HEK293 (cell line): ENCODE results near the gene PTPRK.

ENCODE experiments used
- CTCF ChIA-PET: fragments of 350-600 bp; formaldehyde crosslinking; extraction: SDS; loops from one replicate; lab custom pipeline; 2021; ENCODE audit warnings: antibody characterized with exemption; lab: Yijun Ruan, JAX
- POLR2A ChIA-PET: fragments of 300-600 bp; formaldehyde crosslinking; extraction: SDS; loops from one replicate; lab custom pipeline; 2020; ENCODE audit warnings: antibody characterized with exemption, inconsistent platforms; lab: Yijun Ruan, JAX
- H3K27ac ChIP-seq: fragments of 200-500 bp; sonication (Bioruptor generic); 2 replicates; pipeline ENCODE4 v1.5.1; 2014; ENCODE audit warnings: low read depth, low read length, control low read depth, inconsistent platforms; ENCODE audit errors: extremely low read depth
- H3K36me3 ChIP-seq, 2 experiments: fragments of 200-500 bp in 1 of 2; sonication (Bioruptor generic) in 1 of 2; 1 replicate in 1 of 2; 2 replicates in 1 of 2; pipeline ENCODE4 v1.5.1; 2014 to 2017; ENCODE audit warnings: inconsistent platforms in 2 of 2, low read length in 2 of 2; ENCODE audit not compliant: control insufficient read depth in 2 of 2, insufficient read depth in 1 of 2
- H3K4me1 ChIP-seq: fragments of 200-500 bp; sonication (Bioruptor generic); 2 replicates; pipeline ENCODE4 v1.5.1; 2014; ENCODE audit warnings: mild to moderate bottlenecking, low read length, inconsistent platforms; ENCODE audit not compliant: control insufficient read depth, insufficient read depth
- H3K4me3 ChIP-seq: 2 replicates; pipeline ENCODE4 v1.5.1; 2011; ENCODE audit warnings: low read depth, mild to moderate bottlenecking, control low read depth, low read length, moderate library complexity
- H3K9me3 ChIP-seq: fragments of 200-500 bp; sonication (Bioruptor generic); 2 replicates; pipeline ENCODE4 v1.5.1; 2014; ENCODE audit warnings: low read depth, low read length, inconsistent platforms; ENCODE audit not compliant: control insufficient read depth, insufficient read depth
- CTCF ChIP-seq: fragments of 450-650 bp; formaldehyde crosslinking; IDR thresholded peaks from 2 replicates; pipeline ENCODE4 v1.5.1; 2016; ENCODE audit warnings: missing biosample characterization, missing genetic modification characterization
- MEIS1 ChIP-seq: sonication (generic); formaldehyde crosslinking; IDR thresholded peaks from 2 replicates; pipeline ENCODE4 v1.8.1; 2022; ENCODE audit warnings: missing genetic modification reagents, mild to moderate bottlenecking, borderline replicate concordance
- ZBTB21 ChIP-seq: fragments of 450-650 bp; formaldehyde crosslinking; IDR thresholded peaks from 2 replicates; pipeline ENCODE4 v1.5.1; 2017; ENCODE audit warnings: missing biosample characterization, missing genetic modification characterization
- ZBTB49 ChIP-seq: fragments of 450-650 bp; formaldehyde crosslinking; IDR thresholded peaks from 2 replicates; pipeline ENCODE4 v1.5.1; 2016; ENCODE audit warnings: missing biosample characterization, missing genetic modification characterization, low read depth
- ZFP69B ChIP-seq: fragments of 450-650 bp; formaldehyde crosslinking; IDR thresholded peaks from 2 replicates; pipeline ENCODE4 v1.5.1; 2016; ENCODE audit warnings: missing biosample characterization, missing genetic modification characterization
- ZIC2 ChIP-seq: fragments of 450-650 bp; formaldehyde crosslinking; IDR thresholded peaks from 2 replicates; pipeline ENCODE4 v1.5.1; 2016; ENCODE audit warnings: missing biosample characterization, missing genetic modification characterization
- ZNF121 ChIP-seq: fragments of 450-650 bp; formaldehyde crosslinking; IDR thresholded peaks from 2 replicates; pipeline ENCODE4 v1.5.1; 2016; ENCODE audit warnings: missing biosample characterization, missing genetic modification characterization
- ZNF146 ChIP-seq: fragments of 450-650 bp; formaldehyde crosslinking; IDR thresholded peaks from 2 replicates; pipeline ENCODE4 v1.5.1; 2016; ENCODE audit warnings: missing biosample characterization, missing genetic modification characterization
- ZNF302 ChIP-seq: fragments of 450-650 bp; formaldehyde crosslinking; IDR thresholded peaks from 2 replicates; pipeline ENCODE4 v1.5.1; 2016; ENCODE audit warnings: missing biosample characterization, missing genetic modification characterization, low read depth
- ZNF311 ChIP-seq: fragments of 450-650 bp; formaldehyde crosslinking; IDR thresholded peaks from 2 replicates; pipeline ENCODE4 v1.5.1; 2017; ENCODE audit warnings: missing biosample characterization, missing genetic modification characterization, borderline replicate concordance
- ZNF501 ChIP-seq: fragments of 450-650 bp; formaldehyde crosslinking; IDR thresholded peaks from 2 replicates; pipeline ENCODE4 v1.5.1; 2016; ENCODE audit warnings: missing biosample characterization, missing genetic modification characterization
- ZNF654 ChIP-seq: fragments of 450-650 bp; formaldehyde crosslinking; IDR thresholded peaks from 2 replicates; pipeline ENCODE4 v1.5.1; 2016; ENCODE audit warnings: low read depth, missing biosample characterization, missing genetic modification characterization
- ZNF670 ChIP-seq: fragments of 450-650 bp; formaldehyde crosslinking; IDR thresholded peaks from 2 replicates; pipeline ENCODE4 v1.5.1; 2016; ENCODE audit warnings: missing biosample characterization, missing genetic modification characterization, low read depth
- ZXDB ChIP-seq: fragments of 450-650 bp; formaldehyde crosslinking; IDR thresholded peaks from 2 replicates; pipeline ENCODE4 v1.5.1; 2016; ENCODE audit warnings: missing biosample characterization, missing genetic modification characterization
- TF ChIP-seq, protein P1 (sequence below): fragments of 450-650 bp; formaldehyde crosslinking; optimal IDR thresholded peaks from 2 replicates; pipeline ENCODE3; 2016; ENCODE audit warnings: missing biosample characterization, mild to moderate bottlenecking, missing genetic modification characterization
- TF ChIP-seq, protein P2 (sequence below): fragments of 450-650 bp; formaldehyde crosslinking; IDR thresholded peaks from 2 replicates; pipeline ENCODE4 v1.5.1; 2017; ENCODE audit warnings: missing biosample characterization, missing genetic modification characterization
- TF ChIP-seq, protein P3 (sequence below): fragments of 450-650 bp; formaldehyde crosslinking; IDR thresholded peaks from 2 replicates; pipeline ENCODE4 v1.5.1; 2016; ENCODE audit warnings: missing biosample characterization, missing genetic modification characterization, borderline replicate concordance
- TF ChIP-seq, protein P4 (sequence below): fragments of 450-650 bp; formaldehyde crosslinking; IDR thresholded peaks from 2 replicates; pipeline ENCODE4 v1.5.1; 2016; ENCODE audit warnings: missing biosample characterization, missing genetic modification characterization

The PTPRK gene

GRCh38 chr6:128368213-128368944 lies 152.0 kb downstream of the PTPRK start:
- H3K36me3 ChIP-seq, result no peaks in the 10 kb centered on the region
- TF ChIP-seq, protein P1, sequence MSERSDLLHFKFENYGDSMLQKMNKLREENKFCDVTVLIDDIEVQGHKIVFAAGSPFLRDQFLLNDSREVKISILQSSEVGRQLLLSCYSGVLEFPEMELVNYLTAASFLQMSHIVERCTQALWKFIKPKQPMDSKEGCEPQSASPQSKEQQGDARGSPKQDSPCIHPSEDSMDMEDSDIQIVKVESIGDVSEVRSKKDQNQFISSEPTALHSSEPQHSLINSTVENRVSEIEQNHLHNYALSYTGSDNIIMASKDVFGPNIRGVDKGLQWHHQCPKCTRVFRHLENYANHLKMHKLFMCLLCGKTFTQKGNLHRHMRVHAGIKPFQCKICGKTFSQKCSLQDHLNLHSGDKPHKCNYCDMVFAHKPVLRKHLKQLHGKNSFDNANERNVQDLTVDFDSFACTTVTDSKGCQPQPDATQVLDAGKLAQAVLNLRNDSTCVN, result no peak
- no peak for TF ChIP-seq ZNF311 (tag by site-specific recombination)
- no peak for TF ChIP-seq ZNF146 (tag by site-specific recombination)
- no peak for TF ChIP-seq ZNF654 (tag by site-specific recombination)
- no peak for TF ChIP-seq ZBTB21 (tag by site-specific recombination)
- TF ChIP-seq ZFP69B, result no peak
- no peak for TF ChIP-seq ZIC2 (tag by site-specific recombination)
- TF ChIP-seq, protein P2, sequence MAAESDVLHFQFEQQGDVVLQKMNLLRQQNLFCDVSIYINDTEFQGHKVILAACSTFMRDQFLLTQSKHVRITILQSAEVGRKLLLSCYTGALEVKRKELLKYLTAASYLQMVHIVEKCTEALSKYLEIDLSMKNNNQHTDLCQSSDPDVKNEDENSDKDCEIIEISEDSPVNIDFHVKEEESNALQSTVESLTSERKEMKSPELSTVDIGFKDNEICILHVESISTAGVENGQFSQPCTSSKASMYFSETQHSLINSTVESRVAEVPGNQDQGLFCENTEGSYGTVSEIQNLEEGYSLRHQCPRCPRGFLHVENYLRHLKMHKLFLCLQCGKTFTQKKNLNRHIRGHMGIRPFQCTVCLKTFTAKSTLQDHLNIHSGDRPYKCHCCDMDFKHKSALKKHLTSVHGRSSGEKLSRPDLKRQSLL (tag by site-specific recombination), result no peak
- no peak for TF ChIP-seq ZNF302 (tag by site-specific recombination)
- no peak for TF ChIP-seq CTCF (tag by site-specific recombination)
- no peak for TF ChIP-seq ZNF501
- TF ChIP-seq, protein P3, sequence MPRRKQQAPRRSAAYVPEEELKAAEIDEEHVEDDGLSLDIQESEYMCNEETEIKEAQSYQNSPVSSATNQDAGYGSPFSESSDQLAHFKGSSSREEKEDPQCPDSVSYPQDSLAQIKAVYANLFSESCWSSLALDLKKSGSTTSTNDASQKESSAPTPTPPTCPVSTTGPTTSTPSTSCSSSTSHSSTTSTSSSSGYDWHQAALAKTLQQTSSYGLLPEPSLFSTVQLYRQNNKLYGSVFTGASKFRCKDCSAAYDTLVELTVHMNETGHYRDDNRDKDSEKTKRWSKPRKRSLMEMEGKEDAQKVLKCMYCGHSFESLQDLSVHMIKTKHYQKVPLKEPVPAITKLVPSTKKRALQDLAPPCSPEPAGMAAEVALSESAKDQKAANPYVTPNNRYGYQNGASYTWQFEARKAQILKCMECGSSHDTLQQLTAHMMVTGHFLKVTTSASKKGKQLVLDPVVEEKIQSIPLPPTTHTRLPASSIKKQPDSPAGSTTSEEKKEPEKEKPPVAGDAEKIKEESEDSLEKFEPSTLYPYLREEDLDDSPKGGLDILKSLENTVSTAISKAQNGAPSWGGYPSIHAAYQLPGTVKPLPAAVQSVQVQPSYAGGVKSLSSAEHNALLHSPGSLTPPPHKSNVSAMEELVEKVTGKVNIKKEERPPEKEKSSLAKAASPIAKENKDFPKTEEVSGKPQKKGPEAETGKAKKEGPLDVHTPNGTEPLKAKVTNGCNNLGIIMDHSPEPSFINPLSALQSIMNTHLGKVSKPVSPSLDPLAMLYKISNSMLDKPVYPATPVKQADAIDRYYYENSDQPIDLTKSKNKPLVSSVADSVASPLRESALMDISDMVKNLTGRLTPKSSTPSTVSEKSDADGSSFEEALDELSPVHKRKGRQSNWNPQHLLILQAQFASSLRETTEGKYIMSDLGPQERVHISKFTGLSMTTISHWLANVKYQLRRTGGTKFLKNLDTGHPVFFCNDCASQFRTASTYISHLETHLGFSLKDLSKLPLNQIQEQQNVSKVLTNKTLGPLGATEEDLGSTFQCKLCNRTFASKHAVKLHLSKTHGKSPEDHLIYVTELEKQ (tag by site-specific recombination), result no peak
- no peak for TF ChIP-seq ZNF121
- TF ChIP-seq, protein P4, sequence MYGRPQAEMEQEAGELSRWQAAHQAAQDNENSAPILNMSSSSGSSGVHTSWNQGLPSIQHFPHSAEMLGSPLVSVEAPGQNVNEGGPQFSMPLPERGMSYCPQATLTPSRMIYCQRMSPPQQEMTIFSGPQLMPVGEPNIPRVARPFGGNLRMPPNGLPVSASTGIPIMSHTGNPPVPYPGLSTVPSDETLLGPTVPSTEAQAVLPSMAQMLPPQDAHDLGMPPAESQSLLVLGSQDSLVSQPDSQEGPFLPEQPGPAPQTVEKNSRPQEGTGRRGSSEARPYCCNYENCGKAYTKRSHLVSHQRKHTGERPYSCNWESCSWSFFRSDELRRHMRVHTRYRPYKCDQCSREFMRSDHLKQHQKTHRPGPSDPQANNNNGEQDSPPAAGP (tag by site-specific recombination), result no peak
- TF ChIP-seq MEIS1 (CRISPR knock-in tag), result no peak
- no peak for TF ChIP-seq ZXDB (tag by site-specific recombination)
- no peak for TF ChIP-seq ZNF670 (tag by site-specific recombination)
- TF ChIP-seq ZBTB49 (tag by site-specific recombination), result no peak
- ChIA-PET POLR2A (no interaction called here), CTCF (interaction anchor here (0.6 to 0.7 kb wide), 2 partner anchors 37 to 851 kb away, joined by 3 to 5 read pairs; no protein-coding TSS in a partner anchor)
- H3K4me3 ChIP-seq, result no peak overlapping the region
- H3K4me1 ChIP-seq, result peaks cover 40% of the 10 kb centered on the region
- no peak overlapping the region for H3K27ac ChIP-seq
- no peaks in the 10 kb centered on the region for H3K9me3 ChIP-seq
